Karpas-422 (cell line): ENCODE results near the gene RAD51. TPM values are rescaled to one million over a fixed set of nuclear protein-coding genes. Genes with fewer than 3 reads are reported as not detected.
A peak's percentile ranks its signal among the peaks of the same experiment; 100 is the strongest.

Experiments used
- DNase-seq: peaks from one replicate; pipeline ENCODE4 v3.0.0-alpha.2; 2015
- H2AFZ ChIP-seq: fragments of 200-600 bp; sonication (generic); 2 replicates; pipeline ENCODE4 v1.6.1; 2014; ENCODE audit warnings: antibody characterized with exemption, low read length, mixed read lengths
- H3K27ac ChIP-seq: fragments of 200-600 bp; sonication (generic); 2 replicates; pipeline ENCODE4 v1.5.1; 2014; ENCODE audit warnings: mild to moderate bottlenecking, low read length, moderate library complexity
- H3K27me3 ChIP-seq: fragments of 200-600 bp; sonication (generic); 2 replicates; pipeline ENCODE4 v1.6.1; 2014; ENCODE audit warnings: low read length, mixed read lengths
- H3K36me3 ChIP-seq: fragments of 200-600 bp; sonication (generic); 2 replicates; pipeline ENCODE4 v1.6.1; 2014; ENCODE audit warnings: low read length, mixed read lengths; ENCODE audit not compliant: insufficient read depth
- H3K4me1 ChIP-seq: fragments of 200-600 bp; sonication (generic); 2 replicates; pipeline ENCODE4 v1.6.1; 2014; ENCODE audit warnings: mild to moderate bottlenecking, low read length, mixed read lengths
- H3K4me2 ChIP-seq: fragments of 200-600 bp; sonication (generic); 2 replicates; pipeline ENCODE4 v1.6.1; 2014; ENCODE audit warnings: low read length, low read depth, mild to moderate bottlenecking; ENCODE audit not compliant: poor library complexity, severe bottlenecking
- H3K4me3 ChIP-seq: fragments of 200-600 bp; sonication (generic); 2 replicates; pipeline ENCODE4 v1.5.1; 2014; ENCODE audit warnings: mild to moderate bottlenecking, antibody characterized with exemption, low read length, mixed read lengths
- H3K79me2 ChIP-seq: fragments of 200-600 bp; sonication (generic); 2 replicates; pipeline ENCODE4 v1.6.1; 2014; ENCODE audit warnings: mild to moderate bottlenecking, low read length, mixed read lengths
- H3K9ac ChIP-seq: fragments of 200-600 bp; sonication (generic); 2 replicates; pipeline ENCODE4 v1.6.0; 2014; ENCODE audit warnings: low read length
- H3K9me2 ChIP-seq: fragments of 200-600 bp; sonication (generic), shearing (Covaris generic); replicated peaks from 2 replicates; pipeline ENCODE4 v1.6.0; 2014; ENCODE audit warnings: mild to moderate bottlenecking, low read length, moderate library complexity; ENCODE audit not compliant: insufficient read depth
- H3K9me3 ChIP-seq: fragments of 300-700, 200-600 bp; sonication (generic); 2 replicates; pipeline ENCODE4 v1.6.1; 2014; ENCODE audit warnings: low read length, mixed read lengths
- H4K20me1 ChIP-seq: fragments of 200-600 bp; sonication (generic); 2 replicates; pipeline ENCODE4 v1.6.1; 2014; ENCODE audit warnings: mild to moderate bottlenecking, antibody characterized with exemption, low read length, low read depth; ENCODE audit not compliant: insufficient read depth
- total RNA-seq: library from RNA; depleted of rRNA; stranded (reverse); fragments of >200 nt; shearing (Covaris generic); gene quantifications from 2 replicates; pipeline ENCODE4 v1.2.3, GENCODE V29; 2014; ENCODE audit warnings: low replicate concordance

RAD51 gene
- total RNA-seq, 1 experiment from 2014 or later: 8.6 TPM

- no peak overlapping the region for H3K4me2 ChIP-seq
- no peaks in the 10 kb centered on the region for H3K27me3 ChIP-seq
- H3K9me3 ChIP-seq: no peaks in the 10 kb centered on the region
- peaks cover 26% of the 10 kb centered on the region; the same call in 1 of the 2 replicates for H3K36me3 ChIP-seq
- H3K4me3 ChIP-seq: no peak overlapping the region
- 0 out of 2 replicates have a peak, but pooled peaks cover 3% of the 10 kb centered on the region for H3K79me2 ChIP-seq
- no peak overlapping the region for H3K27ac ChIP-seq
- no peak overlapping the region for H2AFZ ChIP-seq
- no peaks in the 10 kb centered on the region for H4K20me1 ChIP-seq
- no peak overlapping the region for H3K9ac ChIP-seq
- no peaks in the 10 kb centered on the region for H3K9me2 ChIP-seq
- H3K4me1 ChIP-seq: peaks cover 25% of the 10 kb centered on the region
- no peak for DNase-seq
These were observed 28.9 kb downstream of the RAD51 start for GRCh38 chr15:40723919-40724318.

GRCh38 chr15:40731034-40731433, 36.1 kb downstream of the RAD51 start:
- H3K27me3 ChIP-seq: no peaks in the 10 kb centered on the region
- H2AFZ ChIP-seq: no peak overlapping the region
- no peak overlapping the region for H3K4me2 ChIP-seq
- no peaks in the 10 kb centered on the region for H3K9me3 ChIP-seq
- H3K9ac ChIP-seq: no peak overlapping the region
- H3K4me3 ChIP-seq: no peak overlapping the region
- no peak overlapping the region for H3K27ac ChIP-seq
- peaks cover 27% of the 10 kb centered on the region for H3K36me3 ChIP-seq
- no peaks in the 10 kb centered on the region for H3K9me2 ChIP-seq
- no peaks in the 10 kb centered on the region for H3K79me2 ChIP-seq
- no peak for DNase-seq
- no peaks in the 10 kb centered on the region for H3K4me1 ChIP-seq
- no peaks in the 10 kb centered on the region for H4K20me1 ChIP-seq

- Histone ChIP-seq H3K4me1 (no peaks in the 10 kb centered on the region), H4K20me1 (no peaks in the 10 kb centered on the region), H3K9me3 (no peaks in the 10 kb centered on the region), H3K4me2 (no peak overlapping the region), H2AFZ (no peak overlapping the region), H3K27me3 (no peaks in the 10 kb centered on the region), H3K27ac (no peak overlapping the region), H3K36me3 (peaks cover 31% of the 10 kb centered on the region), H3K4me3 (no peak overlapping the region), H3K9ac (no peak overlapping the region), H3K79me2 (no peaks in the 10 kb centered on the region), H3K9me2 (no peaks in the 10 kb centered on the region)
- no peak for DNase-seq
These were observed 41.6 kb downstream of the RAD51 start for GRCh38 chr15:40736575-40736974.

- Histone ChIP-seq H3K27ac (no peak overlapping the region), H2AFZ (no peak overlapping the region), H3K27me3 (no peaks in the 10 kb centered on the region), H3K79me2 (no peaks in the 10 kb centered on the region), H3K9ac (no peak overlapping the region), H3K4me2 (no peak overlapping the region), H4K20me1 (no peaks in the 10 kb centered on the region), H3K9me2 (no peaks in the 10 kb centered on the region), H3K4me1 (no peaks in the 10 kb centered on the region), H3K36me3 (peaks cover 27% of the 10 kb centered on the region), H3K4me3 (no peak overlapping the region), H3K9me3 (no peaks in the 10 kb centered on the region)
- no peak for DNase-seq
These were observed 42.1 kb downstream of the RAD51 start for GRCh38 chr15:40737048-40737447.

- Histone ChIP-seq H3K4me2 (no peak overlapping the region), H3K4me1 (no peaks in the 10 kb centered on the region), H2AFZ (no peak overlapping the region), H3K36me3 (peaks cover 23% of the 10 kb centered on the region), H3K9me2 (no peaks in the 10 kb centered on the region), H3K4me3 (no peak overlapping the region), H4K20me1 (no peaks in the 10 kb centered on the region), H3K27ac (no peak overlapping the region), H3K9ac (no peak overlapping the region), H3K27me3 (no peaks in the 10 kb centered on the region), H3K9me3 (no peaks in the 10 kb centered on the region), H3K79me2 (no peaks in the 10 kb centered on the region)
- DNase-seq: no peak
These were observed 44.1 kb downstream of the RAD51 start for GRCh38 chr15:40739047-40739446.

GRCh38 chr15:40739854-40740253, 44.9 kb downstream of the RAD51 start:
- Histone ChIP-seq H3K9me2 (no peaks in the 10 kb centered on the region), H3K79me2 (no peaks in the 10 kb centered on the region), H3K27me3 (no peaks in the 10 kb centered on the region), H2AFZ (no peak overlapping the region), H3K36me3 (peaks cover 19% of the 10 kb centered on the region), H4K20me1 (no peaks in the 10 kb centered on the region), H3K4me3 (no peak overlapping the region), H3K9ac (no peak overlapping the region), H3K4me2 (no peak overlapping the region), H3K27ac (no peak overlapping the region), H3K4me1 (no peaks in the 10 kb centered on the region), H3K9me3 (no peaks in the 10 kb centered on the region)
- DNase-seq: no peak

GRCh38 chr15:40743485-40743901, 48.5 kb downstream of the RAD51 start:
- no peaks in the 10 kb centered on the region for H3K9me3 ChIP-seq
- H3K27ac ChIP-seq: no peak overlapping the region
- H3K27me3 ChIP-seq: no peaks in the 10 kb centered on the region
- H3K4me3 ChIP-seq: no peak overlapping the region
- DNase-seq: no peak
- H3K36me3 ChIP-seq: peaks cover 9% of the 10 kb centered on the region; the same call in 1 of the 2 replicates
- peaks cover 17% of the 10 kb centered on the region for H3K4me1 ChIP-seq
- H3K9me2 ChIP-seq: no peaks in the 10 kb centered on the region
- no peak overlapping the region for H3K4me2 ChIP-seq
- no peak overlapping the region for H3K9ac ChIP-seq
- H4K20me1 ChIP-seq: no peaks in the 10 kb centered on the region
- no peaks in the 10 kb centered on the region for H3K79me2 ChIP-seq
- no peak overlapping the region for H2AFZ ChIP-seq

GRCh38 chr15:40743921-40744814, 49.2 kb downstream of the RAD51 start:
- no peaks in the 10 kb centered on the region for H3K27me3 ChIP-seq
- no peaks in the 10 kb centered on the region for H3K9me2 ChIP-seq
- no peak overlapping the region for H3K27ac ChIP-seq
- no peaks in the 10 kb centered on the region for H3K9me3 ChIP-seq
- DNase-seq: peak; percentile 53
- H2AFZ ChIP-seq: no peak overlapping the region
- peaks cover 17% of the 10 kb centered on the region for H3K4me1 ChIP-seq
- H3K4me2 ChIP-seq: no peak overlapping the region
- H3K9ac ChIP-seq: no peak overlapping the region
- H3K4me3 ChIP-seq: no peak overlapping the region
- peaks cover 4% of the 10 kb centered on the region; the same call in 1 of the 2 replicates for H3K36me3 ChIP-seq
- H4K20me1 ChIP-seq: no peaks in the 10 kb centered on the region
- no peaks in the 10 kb centered on the region for H3K79me2 ChIP-seq
